ENCODE results near the gene ARL8B.

The ARL8B gene

DNA sequence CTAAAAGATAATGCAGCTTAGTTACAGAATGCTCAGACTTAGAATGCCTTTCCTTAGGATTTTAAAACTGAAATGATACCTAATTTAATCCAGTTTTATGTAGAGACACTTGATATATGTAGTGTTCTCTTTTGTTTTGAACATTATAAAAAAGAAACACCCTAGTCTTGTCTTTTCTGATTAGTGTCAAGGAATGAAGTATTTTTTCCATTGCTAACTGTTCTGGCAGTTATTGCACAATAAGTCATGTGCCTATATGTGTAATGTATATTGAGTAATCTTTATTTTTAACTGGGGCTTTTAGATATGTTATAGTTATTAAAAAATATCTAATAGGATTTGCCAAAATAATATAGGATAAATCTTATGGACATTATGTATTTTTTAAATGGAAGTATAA lies 4.5 kb downstream of the ARL8B start:
- no peak for DNase-seq (ENCODE audit: low spot score)
- TF ChIP-seq, protein P1, sequence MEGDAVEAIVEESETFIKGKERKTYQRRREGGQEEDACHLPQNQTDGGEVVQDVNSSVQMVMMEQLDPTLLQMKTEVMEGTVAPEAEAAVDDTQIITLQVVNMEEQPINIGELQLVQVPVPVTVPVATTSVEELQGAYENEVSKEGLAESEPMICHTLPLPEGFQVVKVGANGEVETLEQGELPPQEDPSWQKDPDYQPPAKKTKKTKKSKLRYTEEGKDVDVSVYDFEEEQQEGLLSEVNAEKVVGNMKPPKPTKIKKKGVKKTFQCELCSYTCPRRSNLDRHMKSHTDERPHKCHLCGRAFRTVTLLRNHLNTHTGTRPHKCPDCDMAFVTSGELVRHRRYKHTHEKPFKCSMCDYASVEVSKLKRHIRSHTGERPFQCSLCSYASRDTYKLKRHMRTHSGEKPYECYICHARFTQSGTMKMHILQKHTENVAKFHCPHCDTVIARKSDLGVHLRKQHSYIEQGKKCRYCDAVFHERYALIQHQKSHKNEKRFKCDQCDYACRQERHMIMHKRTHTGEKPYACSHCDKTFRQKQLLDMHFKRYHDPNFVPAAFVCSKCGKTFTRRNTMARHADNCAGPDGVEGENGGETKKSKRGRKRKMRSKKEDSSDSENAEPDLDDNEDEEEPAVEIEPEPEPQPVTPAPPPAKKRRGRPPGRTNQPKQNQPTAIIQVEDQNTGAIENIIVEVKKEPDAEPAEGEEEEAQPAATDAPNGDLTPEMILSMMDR (IDR thresholded peaks at IDR 0.05; ENCODE audit: extremely low read depth, missing control alignments): no peak

DNA sequence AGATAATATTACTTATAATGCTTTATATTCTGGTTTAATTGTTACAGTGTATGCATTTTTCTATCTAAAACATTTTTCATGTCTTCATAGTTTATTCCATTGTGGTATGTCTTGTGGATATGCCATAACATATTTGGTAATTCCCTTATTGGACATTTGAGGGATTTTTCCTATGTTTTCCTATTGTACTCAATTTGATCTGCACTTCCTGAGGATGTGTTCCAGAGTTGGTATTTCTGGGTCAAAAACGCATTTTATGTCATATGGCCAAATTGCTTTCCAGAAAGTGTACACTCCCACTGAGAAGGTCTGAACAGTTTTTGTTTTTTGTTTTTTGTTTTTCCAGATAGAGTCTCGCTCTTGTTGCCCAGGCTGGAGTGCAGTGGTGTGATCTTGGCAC lies 6.8 kb downstream of the ARL8B start:
- no peak for DNase-seq (ENCODE audit: low spot score)
- TF ChIP-seq, protein P1 (IDR thresholded peaks at IDR 0.05; ENCODE audit: extremely low read depth, missing control alignments): no peak

DNA sequence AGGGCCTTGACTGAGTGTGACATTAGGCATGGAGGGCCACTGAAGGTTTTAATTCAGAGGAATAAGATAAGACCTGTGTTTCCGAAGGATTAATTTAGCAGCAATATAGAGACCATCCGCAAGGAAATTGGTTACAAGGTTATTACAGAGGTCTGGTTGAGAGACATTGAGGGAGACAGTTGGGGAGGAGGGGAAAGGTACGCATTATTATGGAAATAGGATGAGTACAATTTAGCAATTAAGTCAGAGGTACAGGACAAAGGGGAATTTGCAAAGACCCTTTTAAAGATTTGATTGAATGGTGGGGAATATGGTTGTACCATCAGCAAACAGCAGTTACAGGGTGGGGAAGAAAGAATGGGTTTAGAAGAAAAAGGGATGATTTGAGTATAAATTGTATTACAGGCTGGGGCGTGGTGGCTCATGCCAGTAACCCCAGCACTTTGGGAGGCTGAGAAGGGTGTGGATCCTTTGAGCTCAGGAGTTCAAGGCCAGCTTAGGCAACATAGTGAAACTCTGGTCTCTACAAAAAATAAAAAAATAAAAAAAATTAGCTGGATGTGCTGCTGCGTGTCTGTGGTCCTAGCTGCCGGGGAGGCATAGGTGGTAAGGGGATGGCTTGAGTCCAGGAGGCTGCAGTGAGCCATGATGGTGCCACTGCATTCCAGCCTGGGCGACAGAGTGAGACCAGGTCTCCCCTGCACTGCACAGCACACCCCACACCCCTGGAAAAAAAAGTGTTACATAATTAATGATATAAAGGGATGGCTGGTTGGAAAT lies 11.3 kb downstream of the ARL8B start:
- DNase-seq (ENCODE audit: low spot score): no peak
- TF ChIP-seq, protein P1 (IDR thresholded peaks at IDR 0.05; ENCODE audit: extremely low read depth, missing control alignments): no peak

DNA sequence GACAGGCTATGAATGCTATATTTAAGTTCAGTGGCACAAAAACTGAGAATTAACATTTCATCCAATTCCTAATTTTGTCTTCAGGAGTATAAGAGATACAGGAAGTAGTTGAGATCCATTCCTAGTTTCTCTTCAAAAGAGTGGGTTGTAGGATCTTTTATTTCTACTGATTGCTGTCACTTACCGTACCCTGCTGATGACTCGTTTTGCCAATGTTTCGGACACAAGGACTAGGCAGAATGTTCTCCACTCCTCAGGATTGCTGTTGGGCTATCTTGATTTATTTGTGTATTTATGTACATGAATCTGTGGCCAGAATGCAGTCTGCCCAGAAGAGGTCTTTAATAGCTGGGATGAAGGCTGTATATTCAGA lies 11.9 kb downstream of the ARL8B start:
- TF ChIP-seq, protein P1 (IDR thresholded peaks at IDR 0.05; ENCODE audit: extremely low read depth, missing control alignments): no peak
- no peak for DNase-seq (ENCODE audit: low spot score)

DNA sequence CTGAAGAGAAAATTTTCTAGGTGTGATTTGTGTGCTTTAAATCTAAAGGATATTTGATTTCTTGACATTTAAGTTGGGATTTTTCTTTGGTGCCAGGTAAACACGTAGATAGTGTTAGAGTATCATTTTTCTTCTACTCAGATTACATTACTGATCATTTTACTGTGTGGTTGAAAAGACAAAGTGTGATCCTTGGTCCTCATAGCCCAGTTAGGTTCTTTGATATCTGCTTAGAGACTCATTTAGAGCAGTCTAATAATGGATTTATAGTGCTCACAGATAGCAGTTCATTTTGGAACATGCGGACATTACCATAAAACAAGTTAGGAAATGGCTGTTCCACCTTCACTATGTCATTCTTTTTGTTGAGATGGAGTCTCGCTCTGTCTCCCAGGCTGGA lies 12.4 kb downstream of the ARL8B start:
- TF ChIP-seq, protein P1 (IDR thresholded peaks at IDR 0.05; ENCODE audit: extremely low read depth, missing control alignments): no peak
- no peak for DNase-seq (ENCODE audit: low spot score)

DNA sequence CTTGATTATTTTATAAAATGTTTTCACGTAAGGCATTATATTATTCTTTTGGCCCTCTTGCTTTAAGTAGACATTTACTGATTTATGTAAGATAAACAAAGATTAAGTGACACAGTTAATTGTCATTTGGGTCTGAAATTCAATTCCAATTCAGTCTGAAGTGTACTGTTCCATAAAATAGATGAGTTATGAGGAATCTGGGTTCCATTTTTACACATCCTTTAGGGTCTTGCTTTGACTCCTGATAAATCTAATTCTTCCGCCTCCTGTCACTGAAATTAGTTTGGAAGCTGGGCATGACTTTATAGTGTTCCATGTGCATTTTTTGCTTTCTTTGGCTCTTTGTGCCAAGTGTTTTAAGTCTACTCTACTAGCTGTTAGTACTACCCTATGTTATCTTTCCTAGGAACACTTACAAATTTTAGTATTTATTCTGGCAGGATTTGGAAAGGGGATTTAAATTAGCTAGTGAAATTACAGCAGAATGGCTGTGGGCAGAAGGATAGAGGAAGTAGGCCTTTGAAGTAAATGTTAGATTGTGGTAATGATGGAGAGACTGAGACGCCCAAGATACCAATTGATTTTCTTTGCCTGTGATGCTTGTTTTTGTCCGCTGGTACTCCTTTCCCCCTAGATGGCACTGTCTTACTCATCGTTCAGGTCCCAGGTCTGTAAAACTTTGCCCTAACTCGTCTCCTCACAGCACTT lies 14.3 kb downstream of the ARL8B start:
- TF ChIP-seq, protein P1 (IDR thresholded peaks at IDR 0.05; ENCODE audit: extremely low read depth, missing control alignments): no peak
- DNase-seq (ENCODE audit: low spot score): peak; percentile 66

DNA sequence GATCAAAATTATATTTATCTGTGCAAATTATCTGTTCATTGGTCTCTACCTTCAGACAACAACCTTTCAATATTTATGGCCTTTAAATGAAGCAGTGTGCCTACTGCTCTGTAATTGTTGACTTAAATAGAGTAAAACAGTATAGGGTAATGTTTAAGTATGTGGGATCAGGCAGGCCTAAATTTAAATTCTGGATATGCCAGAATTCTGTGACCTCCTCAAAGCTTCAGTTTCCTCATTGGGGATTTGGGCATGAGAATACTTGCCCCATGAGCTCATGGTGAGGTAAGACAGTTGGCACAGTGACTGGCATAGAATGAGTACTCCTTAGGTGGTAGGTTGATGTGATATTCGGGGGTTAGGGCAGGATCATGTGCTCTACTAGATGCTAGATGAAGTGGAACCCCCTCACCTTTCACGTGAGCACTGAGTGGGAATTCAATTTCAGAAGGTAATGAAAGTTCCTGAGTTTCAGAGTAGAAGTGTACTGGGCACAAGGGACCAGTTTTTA lies 14.9 kb downstream of the ARL8B start:
- TF ChIP-seq, protein P1 (IDR thresholded peaks at IDR 0.05; ENCODE audit: extremely low read depth, missing control alignments): no peak
- no peak for DNase-seq (ENCODE audit: low spot score)

Data from GM20000 (cell line).